HFFc6 (cell line): ENCODE data around the gene SLC23A3. TPM values are rescaled to one million over a fixed set of nuclear protein-coding genes. Genes with fewer than 3 reads are reported as not detected.

ENCODE experiments used
- DNase-seq: peaks from one replicate; pipeline ENCODE4 v3.0.0-alpha.2; 2018
- H3K27ac Mint-ChIP-seq: 2 replicates; pipeline ENCODE4 v1.8.0; 2020; ENCODE audit warnings: mild to moderate bottlenecking, mixed read lengths
- H3K27me3 Mint-ChIP-seq: 2 replicates; pipeline ENCODE4 v1.8.0; 2021; ENCODE audit warnings: mild to moderate bottlenecking, moderate library complexity, mixed read lengths; ENCODE audit not compliant: insufficient read depth
- H3K36me3 Mint-ChIP-seq: 2 replicates; pipeline ENCODE4 v1.8.0; 2021; ENCODE audit warnings: low read depth, mixed read lengths
- H3K4me1 Mint-ChIP-seq: 2 replicates; pipeline ENCODE4 v1.8.0; 2020; ENCODE audit warnings: low read depth, mixed read lengths
- H3K4me3 Mint-ChIP-seq: 2 replicates; pipeline ENCODE4 v1.8.0; 2020; ENCODE audit warnings: mild to moderate bottlenecking, moderate library complexity, mixed read lengths
- H3K9me3 Mint-ChIP-seq: 2 replicates; pipeline ENCODE4 v1.8.0; 2020; ENCODE audit warnings: mild to moderate bottlenecking, mixed read lengths
- CTCF ChIP-seq: fragments of 200-600 bp; sonication (generic); IDR thresholded peaks from 2 replicates; pipeline ENCODE4 v1.5.0; 2021; ENCODE audit warnings: antibody characterized with exemption, mild to moderate bottlenecking
- total RNA-seq, 6 experiments: library from RNA; stranded (reverse); fragmentation: NEBNext Ultra II Directional; extraction: Animal tissue kit (Norgen Biotek cat#: 25700); gene quantifications; 2 replicates in 1 of 6; 3 replicates in 5 of 6; pipeline ENCODE4 v1.2.3, GENCODE V29; 2021

The SLC23A3 gene
- total RNA-seq, 6 experiments from 2014 or later: 0.36 to 1.5 (median 0.88) TPM

GRCh38 chr2:219199470-219200211, 29.8 kb upstream of the SLC23A3 start:
- 0 out of 2 replicates have a peak, but pooled peaks cover 3% of the 10 kb centered on the region for H3K9me3 Mint-ChIP-seq
- DNase-seq: no peak
- peaks cover 18% of the 10 kb centered on the region for H3K27me3 Mint-ChIP-seq
- no peaks in the 10 kb centered on the region for H3K36me3 Mint-ChIP-seq
- H3K4me3 Mint-ChIP-seq: no peak overlapping the region
- no peaks in the 10 kb centered on the region for H3K4me1 Mint-ChIP-seq
- no peak overlapping the region for H3K27ac Mint-ChIP-seq
- TF ChIP-seq CTCF: no peak

- Mint-ChIP-seq H3K36me3 (no peaks in the 10 kb centered on the region), H3K27me3 (peaks cover 18% of the 10 kb centered on the region), H3K27ac (no peak overlapping the region), H3K4me3 (no peak overlapping the region), H3K4me1 (no peaks in the 10 kb centered on the region), H3K9me3 (no peaks in the 10 kb centered on the region)
- DNase-seq: no peak
- no peak for TF ChIP-seq CTCF
These were observed 29.1 kb upstream of the SLC23A3 start for GRCh38 chr2:219198974-219199373.

- peaks cover 18% of the 10 kb centered on the region for H3K27me3 Mint-ChIP-seq
- no peaks in the 10 kb centered on the region for H3K4me1 Mint-ChIP-seq
- no peak for DNase-seq
- H3K9me3 Mint-ChIP-seq: no peaks in the 10 kb centered on the region
- H3K36me3 Mint-ChIP-seq: no peaks in the 10 kb centered on the region
- TF ChIP-seq CTCF: no peak
- no peak overlapping the region for H3K27ac Mint-ChIP-seq
- no peak overlapping the region for H3K4me3 Mint-ChIP-seq
These were observed 27.6 kb upstream of the SLC23A3 start for GRCh38 chr2:219197388-219197787.

GRCh38 chr2:219186754-219187456, 17.1 kb upstream of the SLC23A3 start:
- H3K36me3 Mint-ChIP-seq: peaks cover 22% of the 10 kb centered on the region
- no peak for DNase-seq

GRCh38 chr2:219184121-219184520, 14.3 kb upstream of the SLC23A3 start:
- DNase-seq: no peak
- peaks cover 2% of the 10 kb centered on the region for H3K27me3 Mint-ChIP-seq
- no peak overlapping the region for H3K27ac Mint-ChIP-seq
- H3K9me3 Mint-ChIP-seq: no peaks in the 10 kb centered on the region
- TF ChIP-seq CTCF: no peak
- H3K36me3 Mint-ChIP-seq: peaks cover 35% of the 10 kb centered on the region
- no peak overlapping the region for H3K4me3 Mint-ChIP-seq
- H3K4me1 Mint-ChIP-seq: peaks cover 4% of the 10 kb centered on the region

More at GRCh38 chr2:219186754-219187456, 17.1 kb upstream of the SLC23A3 start:
- no peak overlapping the region for H3K27ac Mint-ChIP-seq
- H3K27me3 Mint-ChIP-seq: peaks cover 2% of the 10 kb centered on the region
- H3K9me3 Mint-ChIP-seq: no peaks in the 10 kb centered on the region
- no peaks in the 10 kb centered on the region for H3K4me1 Mint-ChIP-seq
- no peak for TF ChIP-seq CTCF
- no peak overlapping the region for H3K4me3 Mint-ChIP-seq
